LNCAP (cell line): ENCODE measurements around the gene TLCD5.

Experiments used
- TF ChIP-seq, protein P1 (sequence below): fragments of 450-650 bp; IDR thresholded peaks from 2 replicates; pipeline ENCODE4 v1.5.1; 2017; ENCODE audit warnings: mild to moderate bottlenecking

TLCD5 gene

DNA sequence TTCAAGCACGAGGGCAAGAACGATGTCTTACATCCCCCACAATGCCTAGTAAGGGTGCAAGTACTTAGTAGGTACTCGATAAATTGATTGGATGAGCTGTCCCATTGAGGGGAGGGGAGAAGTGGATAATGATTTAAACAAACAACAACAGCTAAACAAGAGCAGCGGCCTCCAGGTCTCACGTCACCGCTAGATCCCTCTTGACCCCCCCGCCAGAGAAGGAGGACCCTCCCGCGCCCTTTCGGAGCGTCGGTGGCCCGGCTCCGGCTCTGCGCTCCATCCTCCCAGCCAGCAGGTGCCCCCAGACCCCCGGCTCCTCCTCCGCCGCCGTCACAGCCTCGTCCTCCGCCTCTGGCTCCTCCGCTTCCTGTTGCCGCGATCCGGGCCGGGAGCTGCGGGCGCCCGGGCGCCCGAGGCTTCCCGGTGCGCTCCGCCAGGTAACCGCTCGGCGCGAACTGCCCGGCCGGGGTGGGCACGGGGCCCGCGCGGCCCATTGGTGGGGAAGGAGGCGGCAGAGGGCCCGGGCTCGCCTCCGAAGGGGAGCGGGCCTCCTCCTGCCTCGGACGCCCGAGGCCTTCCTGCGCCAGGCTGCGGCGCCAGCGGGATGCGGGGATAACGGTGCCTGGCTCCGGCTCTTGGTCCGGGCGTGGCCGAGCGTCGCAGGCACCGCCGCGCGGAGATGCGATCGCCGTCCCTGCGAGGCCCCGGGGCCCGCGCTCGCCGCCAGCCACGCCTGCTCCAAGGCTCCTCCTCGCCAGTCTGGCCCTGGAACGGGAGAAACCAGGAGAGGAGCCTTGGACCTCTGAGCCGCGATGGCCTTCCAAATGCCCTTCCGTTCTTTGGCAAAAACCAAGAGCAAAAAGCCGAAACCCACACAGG is at the start of gene TLCD5:
TSS of gene TLCD5 (plus strand) at position 368 of the 879 bp plus-strand sequence. CDS start 2,143 bp downstream, outside the sequence.
- TF ChIP-seq, protein P1, sequence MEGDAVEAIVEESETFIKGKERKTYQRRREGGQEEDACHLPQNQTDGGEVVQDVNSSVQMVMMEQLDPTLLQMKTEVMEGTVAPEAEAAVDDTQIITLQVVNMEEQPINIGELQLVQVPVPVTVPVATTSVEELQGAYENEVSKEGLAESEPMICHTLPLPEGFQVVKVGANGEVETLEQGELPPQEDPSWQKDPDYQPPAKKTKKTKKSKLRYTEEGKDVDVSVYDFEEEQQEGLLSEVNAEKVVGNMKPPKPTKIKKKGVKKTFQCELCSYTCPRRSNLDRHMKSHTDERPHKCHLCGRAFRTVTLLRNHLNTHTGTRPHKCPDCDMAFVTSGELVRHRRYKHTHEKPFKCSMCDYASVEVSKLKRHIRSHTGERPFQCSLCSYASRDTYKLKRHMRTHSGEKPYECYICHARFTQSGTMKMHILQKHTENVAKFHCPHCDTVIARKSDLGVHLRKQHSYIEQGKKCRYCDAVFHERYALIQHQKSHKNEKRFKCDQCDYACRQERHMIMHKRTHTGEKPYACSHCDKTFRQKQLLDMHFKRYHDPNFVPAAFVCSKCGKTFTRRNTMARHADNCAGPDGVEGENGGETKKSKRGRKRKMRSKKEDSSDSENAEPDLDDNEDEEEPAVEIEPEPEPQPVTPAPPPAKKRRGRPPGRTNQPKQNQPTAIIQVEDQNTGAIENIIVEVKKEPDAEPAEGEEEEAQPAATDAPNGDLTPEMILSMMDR, result no peak

DNA sequence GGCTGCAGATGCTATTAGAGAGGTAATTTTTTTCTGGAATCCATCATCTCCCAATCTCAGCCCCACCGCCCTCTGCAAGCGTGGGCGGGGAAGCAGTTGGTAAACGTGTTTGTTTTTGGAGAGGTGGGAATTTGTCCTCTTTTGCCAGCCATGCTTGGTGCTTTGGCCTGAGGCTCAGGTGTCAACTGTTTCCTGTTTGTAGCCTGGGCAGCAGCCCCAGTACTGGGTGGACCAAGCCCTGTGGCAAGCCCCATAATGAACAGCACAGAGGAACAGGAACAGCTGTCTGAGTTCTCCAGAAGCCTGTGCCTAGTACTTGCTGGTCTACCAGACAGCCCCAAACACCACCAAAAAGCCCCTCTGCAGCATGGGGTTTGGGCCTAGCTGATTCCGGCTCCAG is 45.6 kb upstream of the TLCD5 start:
- TF ChIP-seq, protein P1, result no peak

DNA sequence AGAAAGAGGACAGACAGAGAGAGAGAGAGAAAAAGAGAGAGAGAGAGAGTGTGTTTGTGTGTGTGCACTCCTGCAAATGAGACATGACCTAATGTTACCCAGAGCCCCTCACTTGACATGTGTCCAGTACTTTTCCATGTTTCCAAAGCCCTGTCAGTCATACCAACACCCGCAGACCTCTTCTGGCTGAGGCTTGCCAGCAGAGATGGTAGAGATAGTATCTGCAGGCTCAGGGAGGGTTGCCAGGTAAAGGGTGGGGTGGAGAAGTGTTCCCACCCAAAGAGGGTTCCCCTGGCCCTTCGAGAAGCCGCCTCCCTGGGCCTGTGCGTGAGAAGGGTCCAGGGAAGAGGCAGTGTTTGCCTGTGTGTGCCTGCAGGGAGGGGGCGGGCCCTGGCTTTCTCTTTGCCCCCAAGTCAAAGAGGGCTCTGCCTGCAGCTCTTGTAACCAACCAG is 44.5 kb upstream of the TLCD5 start:
- TF ChIP-seq, protein P1, result no peak

DNA sequence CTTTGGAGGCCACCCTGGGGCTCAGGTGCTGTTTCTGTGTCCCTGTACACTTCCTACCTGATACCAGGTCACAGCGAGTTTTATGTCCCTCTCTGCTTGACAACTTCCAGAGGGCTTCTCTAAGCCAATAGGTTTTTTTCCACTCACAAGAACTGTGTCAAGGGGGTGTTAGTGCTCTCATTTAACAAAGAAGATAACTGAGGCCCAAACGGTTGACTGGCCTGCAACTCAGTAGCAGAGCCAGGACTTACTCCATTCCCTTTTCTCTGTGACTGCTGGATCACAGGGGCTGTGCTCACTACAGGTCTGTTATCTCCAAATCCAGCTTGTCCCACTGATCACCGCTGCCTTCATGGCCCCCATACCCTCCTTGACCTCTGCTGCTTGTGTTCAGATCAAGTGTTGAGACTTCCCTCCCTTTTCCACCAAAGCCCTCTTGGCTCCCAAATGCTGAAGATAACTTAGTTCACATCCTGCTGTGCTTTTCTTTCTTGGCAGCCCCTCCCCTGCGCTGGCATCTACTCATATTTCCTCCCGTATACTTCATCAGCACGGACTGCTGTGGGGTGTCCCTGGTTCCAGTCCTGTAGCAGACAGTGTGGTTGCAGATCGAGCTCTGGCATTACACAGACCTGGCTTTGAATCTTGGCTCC is 43.8 kb upstream of the TLCD5 start:
- TF ChIP-seq, protein P1, result no peak

DNA sequence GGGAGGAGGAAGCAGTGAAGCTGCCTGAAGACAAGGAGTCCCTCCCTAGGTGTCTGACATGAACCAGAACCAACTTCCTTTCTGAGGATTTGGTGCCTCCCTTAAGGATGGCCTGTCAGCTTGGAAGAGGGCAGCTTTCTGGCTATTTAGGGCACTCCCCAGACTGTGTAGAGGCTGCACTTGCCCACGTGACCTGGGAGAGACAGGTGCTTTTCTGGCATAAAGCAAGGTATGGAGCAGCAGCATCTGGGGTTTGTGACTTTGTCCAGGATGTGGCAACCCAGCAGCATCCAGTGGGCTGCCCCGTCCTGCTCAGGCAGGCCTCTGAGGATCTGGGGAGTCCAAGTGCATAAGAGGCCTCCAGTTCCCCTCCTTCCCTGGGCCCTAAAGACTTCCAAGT is 42.0 kb upstream of the TLCD5 start:
- TF ChIP-seq, protein P1, result no peak

DNA sequence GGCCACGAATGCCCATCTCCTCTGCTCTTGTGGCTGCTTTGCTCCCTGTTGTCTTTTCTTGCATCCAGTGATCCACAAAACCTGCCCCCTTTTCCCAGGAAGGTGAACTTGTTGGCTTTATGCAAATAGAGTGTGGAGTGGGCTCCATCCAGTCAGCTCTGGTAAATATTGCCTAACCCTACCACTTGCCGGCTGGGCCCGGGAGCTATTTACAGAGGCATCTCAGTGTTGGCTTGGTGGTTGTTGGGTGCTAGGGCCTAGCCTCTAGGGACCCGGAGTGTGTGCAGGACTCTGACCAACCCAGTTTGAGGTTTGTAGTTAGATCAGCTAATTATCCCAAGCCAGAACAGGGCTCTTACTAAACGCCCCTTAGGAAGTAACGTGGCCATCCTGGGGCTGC is 40.8 kb upstream of the TLCD5 start:
- TF ChIP-seq, protein P1, result no peak

DNA sequence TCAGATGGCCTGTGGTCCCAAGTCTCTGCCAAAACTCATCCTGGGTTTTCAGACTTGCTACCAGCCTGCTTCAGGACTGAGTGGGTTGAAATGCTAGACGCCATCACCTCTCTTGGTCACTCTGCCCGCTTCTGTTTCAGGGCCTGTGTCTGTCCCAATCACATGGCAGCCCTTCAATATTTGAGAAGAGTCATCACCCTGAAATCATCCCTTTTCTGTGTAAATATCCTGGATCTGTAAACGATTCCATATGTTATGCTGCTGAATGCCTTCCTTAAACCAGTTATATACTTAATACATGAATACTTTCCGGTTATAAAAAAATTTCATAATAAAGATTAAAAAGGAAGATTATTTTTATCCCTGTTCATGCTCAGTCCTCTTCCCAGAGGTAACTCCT is 39.8 kb upstream of the TLCD5 start:
- TF ChIP-seq, protein P1, result no peak
